Endodermal cell (in vitro differentiated cells): ENCODE measurements around the gene PDK2. TPM values are rescaled to one million over a fixed set of nuclear protein-coding genes. Genes with fewer than 3 reads are reported as not detected.

Experiments
- DNase-seq: peaks from one replicate; pipeline ENCODE4 v3.0.0-alpha.2; 2017
- H3K27ac ChIP-seq: 2 replicates; pipeline ENCODE4 v1.5.1; 2013; ENCODE audit warnings: mild to moderate bottlenecking, low read depth, low read length, moderate library complexity
- H3K27me3 ChIP-seq: 2 replicates; pipeline ENCODE4 v1.6.1; 2013; ENCODE audit warnings: mild to moderate bottlenecking, low read length, moderate library complexity; ENCODE audit not compliant: insufficient read depth, control insufficient read depth, poor library complexity, severe bottlenecking
- H3K36me3 ChIP-seq: 2 replicates; pipeline ENCODE4 v1.7.0; 2013; ENCODE audit warnings: mild to moderate bottlenecking, low read length, moderate library complexity; ENCODE audit not compliant: control insufficient read depth, insufficient read depth
- H3K4me1 ChIP-seq: one replicate; pipeline ENCODE4 v1.7.0; 2013; ENCODE audit warnings: low read length; ENCODE audit not compliant: control insufficient read depth, insufficient read depth
- H3K4me3 ChIP-seq: 2 replicates; pipeline ENCODE4 v1.5.1; 2013; ENCODE audit warnings: mild to moderate bottlenecking, low read length, moderate library complexity
- H3K9ac ChIP-seq: 2 replicates; pipeline ENCODE4 v1.6.1; 2013; ENCODE audit warnings: mild to moderate bottlenecking, low read length, moderate library complexity; ENCODE audit not compliant: poor library complexity, severe bottlenecking; ENCODE audit errors: extremely low read depth
- H3K9me3 ChIP-seq: 2 replicates; pipeline ENCODE4 v1.6.1; 2013; ENCODE audit warnings: mild to moderate bottlenecking, low read length, moderate library complexity; ENCODE audit not compliant: control insufficient read depth
- H3K27ac Mint-ChIP-seq: 2 replicates; pipeline ENCODE4 v1.8.0; 2020; ENCODE audit warnings: mixed read lengths
- H3K27me3 Mint-ChIP-seq: 2 replicates; pipeline ENCODE4 v1.8.0; 2021; ENCODE audit warnings: mild to moderate bottlenecking, mixed read lengths; ENCODE audit not compliant: insufficient read depth
- H3K36me3 Mint-ChIP-seq: 2 replicates; pipeline ENCODE4 v1.8.0; 2020; ENCODE audit warnings: low read depth, mixed read lengths
- H3K4me1 Mint-ChIP-seq: 2 replicates; pipeline ENCODE4 v1.8.0; 2020; ENCODE audit warnings: mixed read lengths
- H3K4me3 Mint-ChIP-seq: 2 replicates; pipeline ENCODE4 v1.8.0; 2020; ENCODE audit warnings: mild to moderate bottlenecking, moderate library complexity, mixed read lengths
- H3K9me3 Mint-ChIP-seq: 2 replicates; pipeline ENCODE4 v1.8.0; 2020; ENCODE audit warnings: mild to moderate bottlenecking, mixed read lengths
- CTCF ChIP-seq: fragments of 200-600 bp; sonication (generic); conservative IDR thresholded peaks from 2 replicates; pipeline ENCODE4 v1.5.0; 2021; ENCODE audit warnings: antibody characterized with exemption, mild to moderate bottlenecking
- WGBS, 2 experiments: methylation state at CpG; one replicate each; pipeline versions ENCODE4 v1.1.5 to v1.1.7; 2013; ENCODE audit warnings: missing lambda C conversion rate in 2 of 2, mixed read lengths in 1 of 2; ENCODE audit not compliant: insufficient coverage in 1 of 2, insufficient read length in 1 of 2; 5-methylcytosine and 5-hydroxymethylcytosine counted together
- total RNA-seq, 2 donors: library from RNA; stranded (reverse); fragmentation: NEBNext Ultra II Directional in 1 of 2; extraction: Animal tissue kit (Norgen Biotek cat#: 25700) in 1 of 2; gene quantifications; 2 replicates in 1 of 2; 3 replicates in 1 of 2; pipeline ENCODE4 v1.2.1, GENCODE V29; 2021

The PDK2 gene
- total RNA-seq, 2 donors from 2014 or later = 23.0 to 24.2 TPM

- H3K9ac ChIP-seq = peak overlapping the region; percentile 23
- 8 to 16% methylated on average over 19 to 64 of the region's 64 CpGs for WGBS, 2 experiments
- H3K4me3 Mint-ChIP-seq = peak overlapping the region; percentile 51
Measured at GRCh38 chr17:50117202-50118051, 22.3 kb downstream of the PDK2 start.

GRCh38 chr17:50118076-50118827, 23.1 kb downstream of the PDK2 start:
- no peaks in the 10 kb centered on the region for H3K36me3 Mint-ChIP-seq
- H3K27me3 ChIP-seq = no peaks in the 10 kb centered on the region
- no peaks in the 10 kb centered on the region for H3K9me3 Mint-ChIP-seq
- H3K4me3 ChIP-seq = peak overlapping the region; percentile 66
- no peak for DNase-seq
- H3K4me1 Mint-ChIP-seq = peaks cover 17% of the 10 kb centered on the region
- no peak overlapping the region for H3K27ac Mint-ChIP-seq
- no peak overlapping the region for H3K9ac ChIP-seq
- no peaks in the 10 kb centered on the region for H3K9me3 ChIP-seq
- peaks cover 8% of the 10 kb centered on the region for H3K4me1 ChIP-seq
- WGBS, 2 experiments = 91 to 93% methylated on average over 17 to 22 of the region's 23 CpGs
- H3K27me3 Mint-ChIP-seq = peaks cover 16% of the 10 kb centered on the region
- no peak for TF ChIP-seq CTCF
- no peak overlapping the region for H3K4me3 Mint-ChIP-seq
- no peak overlapping the region for H3K27ac ChIP-seq
- peaks cover 5% of the 10 kb centered on the region for H3K36me3 ChIP-seq

More at GRCh38 chr17:50117202-50118051, 22.3 kb downstream of the PDK2 start:
- Histone ChIP-seq H3K36me3 (peaks cover 5% of the 10 kb centered on the region), H3K4me3 (peak overlapping the region; percentile 66), H3K27ac (no peak overlapping the region), H3K9me3 (no peaks in the 10 kb centered on the region), H3K27me3 (no peaks in the 10 kb centered on the region), H3K4me1 (peaks cover 5% of the 10 kb centered on the region)
- Mint-ChIP-seq H3K9me3 (no peaks in the 10 kb centered on the region), H3K36me3 (no peaks in the 10 kb centered on the region), H3K27me3 (peaks cover 16% of the 10 kb centered on the region), H3K4me1 (peaks cover 10% of the 10 kb centered on the region), H3K27ac (peak overlapping the region; percentile 90)
- peak; percentile 97 for DNase-seq
- TF ChIP-seq CTCF = peak; percentile 84

- peaks cover 8% of the 10 kb centered on the region for H3K4me1 ChIP-seq
- H3K27me3 ChIP-seq = no peaks in the 10 kb centered on the region
- Mint-ChIP-seq H3K4me3 (no peak overlapping the region), H3K27ac (no peak overlapping the region), H3K36me3 (no peaks in the 10 kb centered on the region), H3K4me1 (peaks cover 21% of the 10 kb centered on the region), H3K9me3 (no peaks in the 10 kb centered on the region), H3K27me3 (peaks cover 16% of the 10 kb centered on the region)
- no peak for TF ChIP-seq CTCF
- H3K9ac ChIP-seq = no peak overlapping the region
- no peak for DNase-seq
- no peaks in the 10 kb centered on the region for H3K36me3 ChIP-seq
- H3K9me3 ChIP-seq = no peaks in the 10 kb centered on the region
- H3K27ac ChIP-seq = no peak overlapping the region
- no peak overlapping the region for H3K4me3 ChIP-seq
- 60 to 98% methylated on average over 1 to 4 of the region's 4 CpGs for WGBS, 2 experiments
Measured at GRCh38 chr17:50118828-50119218, 23.7 kb downstream of the PDK2 start.
